NOMO-1 treated with DMSO at 0.1 percent for 48 hours (cell line): Measurements from ENCODE around the gene BACH2.
"Not testable (repeated sequence)": the region's sequence is repeated elsewhere in the genome, so short reads cannot be mapped to it uniquely, and the experiment has no call there.

Experiments
- DNase-seq: peaks from one replicate; lab custom pipeline; 2025; ENCODE audit not compliant: unreplicated experiment; lab: John Stamatoyannopoulos, UW

Gene BACH2

DNA sequence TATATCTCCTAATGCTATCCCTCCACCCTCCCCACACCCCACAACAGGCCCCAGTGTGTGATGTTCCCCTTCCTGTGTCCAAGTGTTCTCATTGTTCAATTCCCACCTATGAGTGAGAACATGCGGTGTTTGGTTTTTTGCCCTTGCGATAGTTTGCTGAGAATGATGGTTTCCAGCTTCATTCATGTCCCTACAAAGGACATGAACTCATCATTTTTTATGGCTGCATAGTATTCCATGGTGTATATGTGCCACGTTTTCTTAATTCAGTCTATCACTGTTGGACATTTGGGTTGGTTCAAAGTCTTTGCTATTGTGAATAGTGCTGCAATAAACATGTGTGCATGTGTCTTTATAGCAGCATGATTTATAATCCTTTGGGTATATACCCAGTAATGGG is 163.0 kb downstream of the BACH2 start:
- DNase-seq, result not testable (repeated sequence)

GRCh38 chr6:90131614-90132423 is 164.8 kb downstream of the BACH2 start:
- peak; percentile 37 for DNase-seq

DNA sequence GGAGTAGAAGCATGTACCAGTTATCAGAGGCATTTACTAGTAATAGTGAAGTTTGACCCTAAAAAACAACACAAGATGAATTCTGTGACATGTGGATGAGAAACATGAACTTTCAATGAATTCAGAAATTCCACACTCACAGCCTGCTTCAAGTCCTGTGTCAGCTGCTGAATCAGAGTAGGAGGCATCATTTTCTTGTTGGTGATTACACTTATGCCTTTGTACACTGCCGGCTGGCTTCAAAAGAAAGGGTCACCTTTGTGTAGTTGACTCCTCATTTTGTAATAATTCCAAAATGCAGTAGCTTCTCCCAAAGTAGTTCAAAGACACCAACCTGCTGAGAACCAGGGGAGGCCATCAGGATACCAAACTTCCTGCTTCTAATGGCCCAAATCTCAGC is 165.5 kb downstream of the BACH2 start:
- DNase-seq, result no peak

- DNase-seq, result not testable (repeated sequence)
Measured at GRCh38 chr6:90128687-90129086, 168.0 kb downstream of the BACH2 start.

- no peak for DNase-seq
Measured at GRCh38 chr6:90127595-90127994, 169.0 kb downstream of the BACH2 start.

- no peak for DNase-seq
Measured at GRCh38 chr6:90126839-90127238, 169.8 kb downstream of the BACH2 start.

GRCh38 chr6:90126181-90126580 is 170.5 kb downstream of the BACH2 start:
- DNase-seq, result no peak

DNA sequence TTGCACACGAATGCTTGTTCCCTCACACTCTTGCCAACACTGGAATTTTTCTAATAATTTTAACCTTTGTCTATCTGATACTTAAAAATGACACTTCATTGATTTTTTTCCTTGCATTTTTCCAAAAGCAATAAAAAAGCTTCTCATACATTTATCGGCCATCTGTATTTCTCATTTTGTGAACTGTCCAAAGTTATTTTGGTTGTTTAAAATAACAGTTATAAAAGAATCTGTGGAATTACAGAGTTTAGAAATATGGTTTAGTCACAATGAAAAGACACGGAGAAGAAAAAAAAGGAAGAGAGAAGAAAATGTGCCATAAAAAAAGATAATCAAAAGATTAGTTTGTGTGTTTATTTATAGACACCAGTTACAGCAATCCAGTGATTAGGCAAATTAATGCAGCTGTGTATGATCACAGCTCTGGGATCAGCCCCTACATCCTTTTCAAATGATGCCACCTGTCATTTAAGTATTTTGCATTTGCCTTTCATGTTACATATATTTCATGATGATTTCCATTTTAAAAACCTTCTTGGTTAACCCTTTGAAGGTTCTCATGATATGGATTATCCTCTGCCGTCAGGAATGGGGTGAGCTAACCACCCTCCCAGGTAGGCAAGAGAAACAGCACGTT is 171.7 kb downstream of the BACH2 start:
- peak; percentile 11 for DNase-seq

DNA sequence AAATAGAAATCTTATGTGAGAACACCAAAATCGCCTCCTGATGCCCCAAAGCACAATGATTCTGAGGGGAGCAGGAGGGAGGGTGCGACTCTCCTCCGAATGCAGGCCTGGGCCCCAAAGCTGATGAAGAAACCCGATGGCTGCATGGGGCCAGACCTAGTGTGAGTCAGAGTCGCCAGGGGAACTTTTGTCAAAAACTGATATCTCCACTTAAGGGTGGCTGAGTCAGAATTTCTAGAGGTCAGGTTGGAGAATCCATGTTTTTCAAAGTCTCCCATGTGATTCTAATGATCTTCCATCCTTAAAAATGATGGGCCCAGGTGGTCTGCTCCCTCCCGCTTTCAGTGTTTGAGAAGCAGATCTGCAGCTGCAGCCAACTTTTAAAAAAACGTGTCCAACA is 172.8 kb downstream of the BACH2 start:
- DNase-seq, result peak; percentile 56

DNA sequence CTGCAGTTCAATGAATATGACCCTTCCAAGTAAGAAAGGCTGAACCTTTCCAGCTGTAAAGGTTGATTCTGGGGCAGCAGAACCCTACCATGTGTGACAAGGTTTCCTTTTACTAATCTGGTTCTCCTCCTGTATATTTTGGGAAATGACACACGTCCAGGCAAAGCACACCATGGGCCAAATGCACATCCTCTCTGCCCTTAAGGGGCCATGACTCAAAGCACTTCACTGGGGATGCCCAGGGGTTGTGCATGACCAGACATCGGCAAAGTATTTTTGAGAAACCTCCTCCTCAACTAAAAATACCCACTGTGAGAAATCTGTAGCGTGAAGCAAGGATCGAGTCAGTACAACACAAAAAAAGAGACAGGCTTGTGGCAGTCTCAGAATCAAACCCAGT is 174.7 kb downstream of the BACH2 start:
- no peak for DNase-seq

GRCh38 chr6:90120327-90120726 is 176.3 kb downstream of the BACH2 start:
- no peak for DNase-seq

- DNase-seq, result no peak
Measured at GRCh38 chr6:90119618-90120017, 177.0 kb downstream of the BACH2 start.

DNA sequence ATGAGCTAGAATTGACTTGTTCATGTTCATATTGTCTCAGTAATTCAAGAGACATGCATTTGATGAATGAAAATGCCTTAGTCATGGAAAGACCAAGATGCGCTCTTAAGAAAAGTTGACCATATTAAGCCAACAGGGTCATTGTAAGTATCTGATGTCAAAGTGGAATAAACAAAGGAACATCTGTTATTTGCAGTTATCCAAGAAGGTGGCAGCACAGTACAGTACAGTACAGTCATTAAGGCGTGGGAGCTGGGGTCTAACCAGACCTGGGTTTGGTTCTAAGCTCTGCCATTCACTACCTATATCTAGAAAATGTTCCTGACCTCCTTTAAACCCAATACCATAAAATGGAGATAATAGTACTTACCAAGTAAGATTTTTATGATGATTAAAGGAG is 178.1 kb downstream of the BACH2 start:
- no peak for DNase-seq

- DNase-seq, result no peak
Measured at GRCh38 chr6:90118069-90118468, 178.6 kb downstream of the BACH2 start.

- DNase-seq, result not testable (repeated sequence)
Measured at GRCh38 chr6:90116126-90116525, 180.5 kb downstream of the BACH2 start.

DNA sequence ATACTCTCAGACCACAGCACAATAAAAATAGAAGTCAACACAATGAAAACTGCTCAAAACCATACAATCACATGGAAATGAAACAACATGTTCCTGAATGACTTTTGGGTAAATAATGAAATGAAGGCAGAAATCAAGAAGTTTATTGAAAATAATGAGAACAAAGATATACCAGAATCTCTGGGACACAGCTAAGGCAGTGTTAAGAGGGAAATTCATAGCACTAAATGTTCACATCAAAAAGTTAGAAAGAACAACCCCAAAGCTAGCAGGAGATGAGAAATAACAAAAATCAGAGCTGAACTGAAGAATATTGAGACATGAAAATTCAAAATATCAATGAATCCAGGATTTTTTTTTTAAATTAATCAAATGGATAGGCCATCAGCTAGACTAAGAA is 183.3 kb downstream of the BACH2 start:
- DNase-seq, result no peak

DNA sequence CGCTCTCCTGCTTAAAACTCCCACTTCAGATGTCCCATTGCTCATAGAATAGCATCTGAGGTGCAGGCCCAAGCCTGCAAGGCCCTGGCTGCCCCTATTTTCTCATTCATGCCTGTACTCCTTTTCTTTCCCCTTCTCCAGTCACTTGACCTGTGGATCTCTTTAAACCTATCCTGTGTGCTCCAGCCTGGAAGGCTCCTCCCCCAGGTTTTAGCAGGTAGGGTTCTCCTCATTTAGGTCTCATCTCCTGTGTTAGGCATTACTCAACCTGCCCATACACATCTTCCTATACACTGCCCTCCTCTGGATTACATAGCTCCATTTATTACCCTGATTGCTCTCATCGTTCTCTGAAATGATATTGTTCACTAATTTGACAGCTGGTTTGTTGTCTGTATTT is 185.3 kb downstream of the BACH2 start:
- DNase-seq, result no peak

DNA sequence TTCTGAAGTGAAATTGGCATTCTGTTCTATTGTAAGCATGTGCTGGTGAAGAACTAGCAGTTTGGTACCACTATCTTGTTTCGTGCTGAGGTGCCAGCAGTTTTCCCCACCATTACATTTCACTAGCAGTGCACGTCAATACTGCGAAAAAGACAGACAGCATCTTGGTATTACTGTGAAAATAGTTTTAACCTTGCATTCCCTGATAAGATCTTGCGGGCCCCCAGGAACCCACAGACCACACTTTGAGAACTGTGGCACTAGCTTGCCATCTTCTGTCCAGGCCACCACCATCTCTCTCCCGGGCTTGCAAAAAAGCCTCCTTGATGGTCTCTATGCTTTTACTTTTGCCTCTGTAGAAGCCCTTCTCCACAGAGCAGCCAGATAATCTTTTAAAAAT is 185.7 kb downstream of the BACH2 start:
- no peak for DNase-seq

DNA sequence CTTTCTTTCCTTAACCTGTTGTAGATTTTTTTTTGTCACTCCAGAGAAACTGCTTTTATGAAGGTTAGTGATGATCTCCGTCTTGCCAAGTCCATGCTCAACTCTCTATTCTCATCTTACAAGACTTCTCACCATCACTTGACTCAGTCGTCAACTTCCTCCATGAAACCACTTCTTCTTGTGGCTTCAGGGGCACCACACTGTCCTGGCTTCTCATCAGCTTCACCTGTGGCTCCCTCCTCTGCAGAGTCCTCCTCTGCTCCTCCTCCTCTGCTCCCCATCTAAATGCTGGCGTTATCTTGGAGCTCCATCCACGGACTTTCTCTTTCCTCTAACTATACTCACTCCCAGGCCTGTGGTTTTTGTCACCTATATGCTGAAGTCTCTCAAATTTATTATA is 187.5 kb downstream of the BACH2 start:
- DNase-seq, result peak; percentile 47

DNA sequence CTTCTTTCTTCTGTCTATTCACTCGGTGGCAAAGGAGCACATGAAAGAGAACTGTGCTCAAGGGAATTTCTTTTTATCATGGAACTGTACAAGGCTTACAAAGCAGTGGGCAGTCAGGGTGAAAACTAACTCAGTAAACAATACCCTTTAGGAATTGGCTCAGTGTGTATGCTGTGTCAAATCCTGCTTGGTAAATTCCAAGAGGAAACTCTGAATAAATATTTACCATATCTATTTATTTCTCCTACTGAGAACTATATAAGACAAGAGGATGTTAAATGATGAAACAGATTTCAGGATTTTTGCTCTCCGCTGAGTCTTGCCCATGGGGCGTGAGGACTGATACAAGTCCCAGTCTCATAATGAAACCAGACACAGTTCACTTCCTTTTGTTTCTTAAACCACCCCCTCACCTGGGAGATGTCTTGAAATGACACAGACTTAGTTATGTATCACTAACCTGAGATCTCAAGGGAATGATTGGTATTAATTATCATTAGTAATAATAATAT is 188.8 kb downstream of the BACH2 start:
- no peak for DNase-seq

GRCh38 chr6:90107371-90107770 is 189.3 kb downstream of the BACH2 start:
- DNase-seq, result no peak

DNA sequence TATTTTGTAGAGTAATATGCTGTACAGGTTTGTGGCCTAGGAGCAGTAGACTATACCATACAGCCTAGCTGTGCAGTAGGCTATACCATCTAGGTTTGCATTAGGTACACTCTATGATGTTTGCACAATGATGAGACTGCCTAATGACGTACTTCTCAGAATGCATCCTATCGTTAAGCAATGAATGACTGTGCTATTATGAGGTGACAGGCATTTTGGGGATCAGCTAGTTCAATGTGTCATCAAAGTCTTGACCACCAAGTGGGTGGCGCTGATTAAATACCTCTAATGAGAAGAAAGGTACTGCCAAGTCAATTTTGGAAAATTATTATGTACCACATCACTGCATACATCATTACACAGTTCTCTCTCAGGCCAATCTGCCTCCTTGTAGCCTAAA is 190.2 kb downstream of the BACH2 start:
- DNase-seq, result peak; percentile 49
